HG03060 (cell line): ENCODE measurements around the gene DISC1.

ENCODE experiments used
- ATAC-seq: cut with Tn5 transposase; IDR thresholded peaks from one replicate; pipeline ENCODE4 v1.9.1; 2021; ENCODE audit warnings: low read depth, moderate number of reproducible peaks; ENCODE audit not compliant: unreplicated experiment

Gene DISC1

GRCh38 chr1:231693361-231694074 is 66.9 kb downstream of the DISC1 start:
- ATAC-seq = no peak

GRCh38 chr1:231694075-231694431 is 67.5 kb downstream of the DISC1 start:
- ATAC-seq = no peak

- no peak for ATAC-seq
These were observed 68.0 kb downstream of the DISC1 start for GRCh38 chr1:231694465-231695077.

GRCh38 chr1:231695439-231696255 is 69.1 kb downstream of the DISC1 start:
- ATAC-seq = no peak

GRCh38 chr1:231699784-231700183 is 73.2 kb downstream of the DISC1 start:
- no peak for ATAC-seq

GRCh38 chr1:231701306-231701705 is 74.7 kb downstream of the DISC1 start:
- no peak for ATAC-seq

- ATAC-seq = no peak
These were observed 75.7 kb downstream of the DISC1 start for GRCh38 chr1:231702331-231702730.

- ATAC-seq = no peak
These were observed 76.2 kb downstream of the DISC1 start for GRCh38 chr1:231702804-231703203.

- ATAC-seq = no peak
These were observed 79.5 kb downstream of the DISC1 start for GRCh38 chr1:231705806-231706760.

- ATAC-seq = no peak
These were observed 80.3 kb downstream of the DISC1 start for GRCh38 chr1:231706934-231707333.

GRCh38 chr1:231707407-231707806 is 80.8 kb downstream of the DISC1 start:
- no peak for ATAC-seq

GRCh38 chr1:231708394-231708793 is 81.8 kb downstream of the DISC1 start:
- no peak for ATAC-seq

GRCh38 chr1:231714440-231714839 is 87.8 kb downstream of the DISC1 start:
- no peak for ATAC-seq

- ATAC-seq = no peak
These were observed 89.5 kb downstream of the DISC1 start for GRCh38 chr1:231715816-231716722.

GRCh38 chr1:231716879-231717278 is 90.3 kb downstream of the DISC1 start:
- ATAC-seq = no peak

- ATAC-seq = no peak
These were observed 93.0 kb downstream of the DISC1 start for GRCh38 chr1:231719485-231720183.

- no peak for ATAC-seq
These were observed 94.2 kb downstream of the DISC1 start for GRCh38 chr1:231720652-231721325.

- ATAC-seq = no peak
These were observed 94.8 kb downstream of the DISC1 start for GRCh38 chr1:231721436-231721835.
